ENCODE measurements around the gene CES4A. TPM values are rescaled to one million over a fixed set of nuclear protein-coding genes. Genes with fewer than 3 reads are reported as not detected.
"Not testable (repeated sequence)": the region's sequence is repeated elsewhere in the genome, so short reads cannot be mapped to it uniquely, and the experiment has no call there.

The CES4A gene
- total RNA-seq, 1 experiment from 2014 or later, result 2.5 TPM

- Histone ChIP-seq H3K4me1 (replicated peaks; ENCODE audit: insufficient read depth) (no peaks in the 10 kb centered on the region), H2AFZ (no peak overlapping the region), H3K9me3 (ENCODE audit: insufficient read depth, low read depth) (no peaks in the 10 kb centered on the region), H3F3A (ENCODE audit: insufficient read depth, low read depth) (0 out of 2 replicates have a peak, but pooled peaks cover 2% of the 10 kb centered on the region), H3K4me3 (no peak overlapping the region), H3K4me2 (no peak overlapping the region), H4K20me1 (ENCODE audit: insufficient read depth) (peaks cover 13% of the 10 kb centered on the region), H3K9me2 (ENCODE audit: insufficient read depth) (no peaks in the 10 kb centered on the region), H3K27me3 (ENCODE audit: insufficient read depth, low read depth) (no peaks in the 10 kb centered on the region), H3K36me3 (ENCODE audit: low read depth) (peaks cover 12% of the 10 kb centered on the region; the same call in 1 of the 2 replicates), H3K79me2 (ENCODE audit: low read depth) (peaks cover 62% of the 10 kb centered on the region), H3K27ac (no peak overlapping the region)
- CTCF ChIA-PET, result no interaction called here
- intact Hi-C loops (cut with micrococcal nuclease; ENCODE audit: unreplicated experiment), result no loop called here
- no peak for TF ChIP-seq CTCF (conservative IDR thresholded peaks at IDR 0.05)
- TF ChIP-seq EZH2 (IDR thresholded peaks at IDR 0.05; ENCODE audit: low read depth), result no peak
- POLR2A ChIA-PET (ENCODE audit: unreplicated experiment), result no interaction called here
- DNase-seq, result no peak
- no TSS peak for BruUV-seq (replicated peaks)
These were observed 51.8 kb downstream of the CES4A start for GRCh38 chr16:67040166-67040565.

GRCh38 chr16:67040906-67041305, 52.5 kb downstream of the CES4A start:
- TF ChIP-seq EZH2 (IDR thresholded peaks at IDR 0.05; ENCODE audit: low read depth) (no peak), CTCF (conservative IDR thresholded peaks at IDR 0.05) (no peak)
- H3K4me1 ChIP-seq (replicated peaks; ENCODE audit: insufficient read depth), result no peaks in the 10 kb centered on the region
- intact Hi-C loops (cut with micrococcal nuclease; ENCODE audit: unreplicated experiment), result no loop called here
- H3K9me3 ChIP-seq (ENCODE audit: insufficient read depth, low read depth), result no peaks in the 10 kb centered on the region
- no peak overlapping the region for H3K4me2 ChIP-seq
- no peak overlapping the region for H2AFZ ChIP-seq
- CTCF ChIA-PET, result no interaction called here
- no peak overlapping the region for H3K27ac ChIP-seq
- no peaks in the 10 kb centered on the region for H3K27me3 ChIP-seq (ENCODE audit: insufficient read depth, low read depth)
- H3F3A ChIP-seq (ENCODE audit: insufficient read depth, low read depth), result 0 out of 2 replicates have a peak, but pooled peaks cover 4% of the 10 kb centered on the region
- peaks cover 59% of the 10 kb centered on the region for H3K79me2 ChIP-seq (ENCODE audit: low read depth)
- H3K4me3 ChIP-seq, result no peak overlapping the region
- BruUV-seq (replicated peaks), result no TSS peak
- no peak for DNase-seq
- H4K20me1 ChIP-seq (ENCODE audit: insufficient read depth), result peaks cover 8% of the 10 kb centered on the region
- peaks cover 12% of the 10 kb centered on the region; the same call in 1 of the 2 replicates for H3K36me3 ChIP-seq (ENCODE audit: low read depth)
- no peaks in the 10 kb centered on the region for H3K9me2 ChIP-seq (ENCODE audit: insufficient read depth)
- POLR2A ChIA-PET (ENCODE audit: unreplicated experiment), result interaction anchor here (0.5 kb wide), 1 partner anchor 71 kb away, joined by 4 read pairs; no protein-coding TSS in a partner anchor

DNA sequence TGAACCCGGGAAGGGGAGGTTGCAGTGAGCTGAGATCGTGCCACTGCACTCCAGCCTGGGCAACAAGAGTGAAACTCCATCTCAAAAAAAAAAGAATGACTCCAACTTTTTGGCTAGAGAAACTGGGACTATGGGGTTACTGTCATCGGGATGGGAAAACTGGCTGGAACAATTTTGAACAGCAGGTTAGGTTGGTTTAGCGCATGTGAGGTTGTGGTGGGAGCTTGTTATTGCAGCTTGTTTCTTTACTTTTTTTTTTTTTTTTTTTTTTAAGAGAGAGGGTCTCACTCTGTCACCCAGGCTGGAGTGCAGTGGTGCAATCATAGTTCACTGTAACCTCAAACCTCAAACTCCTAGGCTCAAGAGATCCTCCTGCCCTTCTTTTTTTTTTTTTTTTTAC, 53.1 kb downstream of the CES4A start:
- H3K27ac ChIP-seq; BruUV-seq (replicated peaks); DNase-seq; H3K4me2 ChIP-seq; H3K27me3 ChIP-seq (ENCODE audit: insufficient read depth, low read depth); H3K4me3 ChIP-seq; H2AFZ ChIP-seq; H4K20me1 ChIP-seq (ENCODE audit: insufficient read depth); H3K36me3 ChIP-seq (ENCODE audit: low read depth); H3F3A ChIP-seq (ENCODE audit: insufficient read depth, low read depth); H3K9me2 ChIP-seq (ENCODE audit: insufficient read depth); intact Hi-C loops (cut with micrococcal nuclease; ENCODE audit: unreplicated experiment); H3K4me1 ChIP-seq (replicated peaks; ENCODE audit: insufficient read depth); H3K9me3 ChIP-seq (ENCODE audit: insufficient read depth, low read depth): not testable (repeated sequence)
- POLR2A ChIA-PET (ENCODE audit: unreplicated experiment), result interaction anchor here (0.5 kb wide), 1 partner anchor 70 kb away, joined by 4 read pairs; no protein-coding TSS in a partner anchor
- CTCF ChIA-PET, result interaction anchor here (0.6 to 0.7 kb wide), 2 partner anchors 206 to 770 kb away, joined by 3 to 11 read pairs; partner anchors contain the start of gene FHOD1
- H3K79me2 ChIP-seq (ENCODE audit: low read depth), result peaks cover 55% of the 10 kb centered on the region

- DNase-seq, result no peak
- intact Hi-C loops (cut with micrococcal nuclease; ENCODE audit: unreplicated experiment), result no loop called here
- H3K4me2 ChIP-seq, result no peak overlapping the region
- ChIA-PET POLR2A (ENCODE audit: unreplicated experiment) (interaction anchor here (0.6 kb wide), 1 partner anchor 47 kb away, joined by 5 read pairs; no protein-coding TSS in a partner anchor), CTCF (no interaction called here)
- H3K9me3 ChIP-seq (ENCODE audit: insufficient read depth, low read depth), result no peaks in the 10 kb centered on the region
- TF ChIP-seq EZH2 (IDR thresholded peaks at IDR 0.05; ENCODE audit: low read depth) (no peak), CTCF (conservative IDR thresholded peaks at IDR 0.05) (no peak)
- H2AFZ ChIP-seq, result no peak overlapping the region
- H4K20me1 ChIP-seq (ENCODE audit: insufficient read depth), result peaks cover 8% of the 10 kb centered on the region
- no peaks in the 10 kb centered on the region for H3K27me3 ChIP-seq (ENCODE audit: insufficient read depth, low read depth)
- H3F3A ChIP-seq (ENCODE audit: insufficient read depth, low read depth), result 0 out of 2 replicates have a peak, but pooled peaks cover 4% of the 10 kb centered on the region
- H3K27ac ChIP-seq, result no peak overlapping the region
- no peaks in the 10 kb centered on the region for H3K9me2 ChIP-seq (ENCODE audit: insufficient read depth)
- peaks cover 50% of the 10 kb centered on the region for H3K79me2 ChIP-seq (ENCODE audit: low read depth)
- no peak overlapping the region for H3K4me3 ChIP-seq
- H3K4me1 ChIP-seq (replicated peaks; ENCODE audit: insufficient read depth), result no peaks in the 10 kb centered on the region
- H3K36me3 ChIP-seq (ENCODE audit: low read depth), result peaks cover 6% of the 10 kb centered on the region; the same call in 1 of the 2 replicates
- BruUV-seq (replicated peaks), result no TSS peak
These were observed 55.0 kb downstream of the CES4A start for GRCh38 chr16:67043420-67043819.
